Kidney epithelial cell (primary cell): ENCODE results near the gene DLGAP4. TPM values are rescaled to one million over a fixed set of nuclear protein-coding genes. Genes with fewer than 3 reads are reported as not detected.

Source experiments
- DNase-seq: peaks from one replicate; pipeline ENCODE4 v3.0.0-alpha.2; 2010; ENCODE audit warnings: low read depth
- H3K27me3 ChIP-seq: 2 replicates; pipeline ENCODE4 v1.6.0; 2011; ENCODE audit warnings: low read length; ENCODE audit not compliant: control insufficient read depth, insufficient read depth
- H3K36me3 ChIP-seq: 2 replicates; pipeline ENCODE4 v1.5.1; 2011; ENCODE audit warnings: low read length; ENCODE audit not compliant: control insufficient read depth, insufficient read depth
- H3K4me3 ChIP-seq: 2 replicates; pipeline ENCODE4 v1.5.1; 2011; ENCODE audit warnings: low read depth, mild to moderate bottlenecking, control low read depth, low read length
- CTCF ChIP-seq: IDR thresholded peaks from 2 replicates; pipeline ENCODE4 v1.5.1; 2011; ENCODE audit warnings: mild to moderate bottlenecking, moderate library complexity, low read length, control low read depth, inconsistent platforms; ENCODE audit not compliant: insufficient read depth, poor library complexity, severe bottlenecking
- total RNA-seq: library from RNA; depleted of rRNA; stranded (reverse); fragments of >200 nt; gene quantifications from 2 replicates; pipeline ENCODE4 v1.2.3, GENCODE V29; 2015

Gene DLGAP4
- total RNA-seq, 1 donor from 2014 or later = 78.4 TPM

GRCh38 chr20:36390269-36390668 lies 84.1 kb downstream of the DLGAP4 start:
- TF ChIP-seq CTCF = no peak
- H3K4me3 ChIP-seq = no peak overlapping the region
- peaks cover 8% of the 10 kb centered on the region for H3K27me3 ChIP-seq
- no peaks in the 10 kb centered on the region for H3K36me3 ChIP-seq
- DNase-seq = no peak

DNA sequence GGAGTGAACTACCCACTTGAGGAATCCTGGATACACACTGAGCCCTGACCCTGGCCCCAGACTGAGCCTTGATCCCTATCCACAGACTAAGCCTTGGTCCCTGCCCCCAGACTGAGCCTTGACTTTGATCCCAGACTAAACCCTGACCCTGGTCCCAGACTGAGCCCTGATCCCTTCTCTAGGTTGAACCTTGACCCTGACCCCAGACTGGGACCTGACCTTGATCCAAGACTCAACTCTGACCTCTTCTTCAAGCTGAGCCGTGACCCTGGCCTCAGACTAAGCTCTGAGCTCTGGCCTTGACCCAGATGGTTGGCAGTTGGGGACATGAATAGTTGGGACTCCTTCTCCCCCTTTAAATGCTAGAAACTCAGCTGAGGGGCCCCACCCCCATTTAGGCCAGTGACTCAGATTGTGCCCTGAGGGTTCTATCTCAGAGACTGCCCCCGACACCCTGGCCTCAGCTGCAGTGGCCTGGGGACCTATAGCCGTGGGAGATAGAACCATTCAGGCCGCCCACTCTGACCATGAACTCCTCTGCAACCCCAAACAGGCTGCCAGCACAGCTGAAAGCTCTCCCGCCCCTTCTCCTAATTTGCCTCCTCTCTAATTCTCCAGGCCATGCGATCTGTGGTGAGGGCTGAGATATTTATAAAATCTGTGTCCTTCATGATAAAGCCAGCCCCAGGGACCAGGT lies 84.7 kb downstream of the DLGAP4 start:
- TF ChIP-seq CTCF = no peak
- Histone ChIP-seq H3K36me3 (no peaks in the 10 kb centered on the region), H3K27me3 (peaks cover 8% of the 10 kb centered on the region), H3K4me3 (no peak overlapping the region)
- no peak for DNase-seq

- no peak for DNase-seq
- no peaks in the 10 kb centered on the region for H3K36me3 ChIP-seq
- TF ChIP-seq CTCF = no peak
- peaks cover 8% of the 10 kb centered on the region for H3K27me3 ChIP-seq
- no peak overlapping the region for H3K4me3 ChIP-seq
Observed at GRCh38 chr20:36391456-36391855, 85.3 kb downstream of the DLGAP4 start.

- Histone ChIP-seq H3K27me3 (peaks cover 8% of the 10 kb centered on the region), H3K4me3 (no peak overlapping the region)
- TF ChIP-seq CTCF = no peak
Observed at GRCh38 chr20:36391955-36392354, 85.8 kb downstream of the DLGAP4 start.

DNA sequence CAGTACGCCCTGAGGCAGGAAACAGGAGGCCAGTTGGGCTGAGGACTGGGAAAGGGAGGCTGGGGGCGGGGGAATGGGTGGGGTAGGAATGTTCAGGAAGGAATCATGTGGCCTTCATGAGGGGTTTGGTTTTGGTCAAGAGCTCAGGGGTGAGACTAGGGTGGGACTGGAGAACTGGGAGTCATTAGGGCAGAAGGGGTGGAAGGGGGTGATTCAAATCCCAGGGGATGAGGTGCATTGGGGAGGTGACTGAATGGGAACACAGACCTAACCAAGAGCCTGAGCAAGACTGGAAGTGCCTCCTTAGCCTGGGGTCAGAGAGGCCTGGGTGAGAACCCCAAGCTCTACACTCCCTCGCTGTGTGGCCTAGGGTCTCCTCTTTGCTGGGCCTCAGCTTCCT lies 86.8 kb downstream of the DLGAP4 start:
- H3K36me3 ChIP-seq = no peaks in the 10 kb centered on the region

More at GRCh38 chr20:36391955-36392354, 85.8 kb downstream of the DLGAP4 start:
- DNase-seq = no peak
- H3K36me3 ChIP-seq = no peaks in the 10 kb centered on the region

More for the DNA sequence above, 86.8 kb downstream of the DLGAP4 start:
- H3K27me3 ChIP-seq = peaks cover 8% of the 10 kb centered on the region
- no peak overlapping the region for H3K4me3 ChIP-seq
- DNase-seq = no peak
- no peak for TF ChIP-seq CTCF
